ENCODE results near the gene C19orf12.

DNA sequence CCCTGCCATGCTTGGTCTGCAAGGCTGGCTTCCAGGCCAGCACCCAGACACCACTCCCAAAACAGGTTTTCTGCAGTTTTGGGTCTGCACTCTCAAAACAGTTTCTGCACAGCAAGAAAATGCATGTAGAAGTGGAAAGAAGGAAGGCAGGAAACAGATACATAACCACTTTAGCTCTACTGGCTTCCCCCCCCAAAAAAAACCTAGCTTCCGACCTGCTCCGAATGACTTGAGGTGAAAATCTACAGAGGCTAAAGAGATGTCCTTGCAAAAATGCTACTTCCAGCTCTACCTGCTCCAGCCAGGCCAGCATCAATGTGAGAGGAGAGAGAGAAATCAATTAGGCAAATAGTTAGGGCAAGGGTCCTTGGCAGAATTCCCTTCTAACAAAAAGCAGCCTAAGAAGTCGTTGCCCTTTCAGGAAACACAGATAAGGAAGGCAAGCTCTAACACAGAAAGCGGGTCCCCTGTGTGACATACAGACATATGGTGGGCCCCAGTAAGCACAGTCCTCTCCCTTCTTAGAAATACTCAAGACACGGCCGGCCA is 3.4 kb downstream of the C19orf12 start:
- TF ChIP-seq, protein P1, sequence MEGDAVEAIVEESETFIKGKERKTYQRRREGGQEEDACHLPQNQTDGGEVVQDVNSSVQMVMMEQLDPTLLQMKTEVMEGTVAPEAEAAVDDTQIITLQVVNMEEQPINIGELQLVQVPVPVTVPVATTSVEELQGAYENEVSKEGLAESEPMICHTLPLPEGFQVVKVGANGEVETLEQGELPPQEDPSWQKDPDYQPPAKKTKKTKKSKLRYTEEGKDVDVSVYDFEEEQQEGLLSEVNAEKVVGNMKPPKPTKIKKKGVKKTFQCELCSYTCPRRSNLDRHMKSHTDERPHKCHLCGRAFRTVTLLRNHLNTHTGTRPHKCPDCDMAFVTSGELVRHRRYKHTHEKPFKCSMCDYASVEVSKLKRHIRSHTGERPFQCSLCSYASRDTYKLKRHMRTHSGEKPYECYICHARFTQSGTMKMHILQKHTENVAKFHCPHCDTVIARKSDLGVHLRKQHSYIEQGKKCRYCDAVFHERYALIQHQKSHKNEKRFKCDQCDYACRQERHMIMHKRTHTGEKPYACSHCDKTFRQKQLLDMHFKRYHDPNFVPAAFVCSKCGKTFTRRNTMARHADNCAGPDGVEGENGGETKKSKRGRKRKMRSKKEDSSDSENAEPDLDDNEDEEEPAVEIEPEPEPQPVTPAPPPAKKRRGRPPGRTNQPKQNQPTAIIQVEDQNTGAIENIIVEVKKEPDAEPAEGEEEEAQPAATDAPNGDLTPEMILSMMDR (IDR thresholded peaks at IDR 0.05) = no peak
- TF ChIP-seq POLR2A (IDR thresholded peaks at IDR 0.05) = no peak

Measured in adrenal gland (tissue), 5 donors.